Pancreas (tissue), 10 donors: ENCODE measurements around the gene SAYSD1. TPM values are rescaled to one million over a fixed set of nuclear protein-coding genes. Genes with fewer than 3 reads are reported as not detected.
A peak's percentile ranks its signal among the peaks of the same experiment; 100 is the strongest.

Experiments used
- ATAC-seq, 4 donors: fragments of 200-7000 bp; cut with Tn5 transposase; one replicate each; pipeline versions ENCODE4 v1.8.0 to v1.9.1; 2020; ENCODE audit warnings: mild to moderate bottlenecking in 4 of 4, moderate library complexity in 4 of 4
- DNase-seq, 6 donors: peaks; one replicate each; pipeline ENCODE4 v3.0.0-alpha.2; 2020
- FAIRE-seq: peaks from 2 replicates; lab custom pipeline; 2012; peaks lifted over from hg19 to GRCh38; lab: Jason Lieb, UNC
- H3K27ac ChIP-seq, 4 donors: fragments of 200-600 bp; sonication (generic); 1 replicate in 3 of 4; 2 replicates in 1 of 4; pipeline versions ENCODE4 v1.5.0 to v1.8.0; 2020
- H3K27me3 ChIP-seq, 4 donors: fragments of 200-600 bp; one replicate each; pipeline ENCODE4 v1.8.0; 2021
- H3K36me3 ChIP-seq, 3 donors: fragments of 200-600 bp; sonication (generic) in 1 of 3; one replicate each; pipeline versions ENCODE4 v1.5.0 to v1.8.0; 2020 to 2021
- H3K4me1 ChIP-seq, 3 donors: fragments of 200-600 bp; one replicate each; pipeline ENCODE4 v1.8.0; 2021
- H3K4me3 ChIP-seq, 4 donors: fragments of 200-600 bp; sonication (generic) in 2 of 4; one replicate each; pipeline versions ENCODE4 v1.5.0 to v1.8.0; 2020 to 2021
- H3K9me3 ChIP-seq, 4 donors: fragments of 200-600 bp; one replicate each; pipeline ENCODE4 v1.8.0; 2021
- WGBS, 2 donors: extraction: QIAGEN DNeasy Blood & Tissue Kit; methylation state at CpG; one replicate each; pipeline ENCODE4 v1.1.7; 2013; 5-methylcytosine and 5-hydroxymethylcytosine counted together
- intact Hi-C, 3 donors: fragments of 100-400 bp; cut with DNase I; formaldehyde crosslinking; loops; one replicate each; pipeline versions ENCODE4 v1.11.1 to v1.14.2; 2022
- polyA plus RNA-seq, 2 donors: library from polyadenylated mRNA; stranded (reverse); fragments of 200-250 nt; gene quantifications; one replicate each; pipeline ENCODE4 v1.2.3, GENCODE V29; 2013
- total RNA-seq, 6 donors: library from RNA; stranded (reverse); fragmentation: NEBNext Ultra II Directional in 4 of 6; extraction: Animal tissue kit (Norgen Biotek cat#: 25700) in 4 of 6; gene quantifications; one replicate each; pipeline versions ENCODE4 v1.2.1 to v1.2.4, GENCODE V29; 2021 to 2023
- TF ChIP-seq, protein P1 (sequence below), 4 donors: fragments of 200-600 bp; sonication (generic) in 3 of 4; IDR thresholded peaks; one replicate each; pipeline versions ENCODE4 v1.5.0 to v1.8.0; 2021; ENCODE audit warnings: antibody characterized with exemption in 4 of 4
- donor health status: healthy with polysubstance abuse.
- donor health status: DM: no; HTN: no; CAD: no; lungs with moderate emphysema.
- donor health status: DM: no; HTN: no; CAD: no.
- donor health status: control.
- donor health status: control.
- donor health status: Bipolar disorder and iron deficiency.
- donor health status: DM: yes; HTN: yes; CAD: no.
- donor health status: DM: no; HTN: no; CAD: no.
- donor health status: DM: no; HTN: no; CAD: no.
- donor health status: DM: yes; HTN: yes; CAD: no.

SAYSD1 gene
- total and polyA plus RNA-seq, 8 donors = 5.8 to 12.4 (median 8.7) TPM

DNA sequence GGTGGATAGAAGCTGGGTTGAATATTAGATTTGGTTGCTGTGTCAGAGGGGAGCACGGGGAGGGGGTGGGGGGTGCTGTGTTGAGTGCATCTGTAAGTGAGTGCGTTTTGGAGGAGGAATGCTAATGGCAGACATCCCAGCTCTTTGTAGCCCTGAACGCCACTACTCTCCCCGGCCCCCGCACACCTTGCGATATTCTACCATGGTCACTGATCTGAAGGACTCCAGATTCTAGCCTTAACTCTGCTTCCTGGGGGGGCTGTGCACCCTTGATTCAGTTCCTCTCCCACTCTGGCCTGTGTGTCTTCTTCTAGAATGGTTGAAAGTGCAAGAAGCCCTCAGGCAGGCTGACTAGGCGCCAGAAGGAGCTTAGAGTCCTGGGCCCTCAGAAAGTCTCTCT lies 59.3 kb downstream of the SAYSD1 start:
- ATAC-seq (no peak), DNase-seq (no peak), FAIRE-seq (no peak)
- Histone ChIP-seq H3K4me1 (peaks cover 0 to 11% (median 6%) of the 10 kb centered on the region in 3 donors), H3K4me3 (no peak overlapping the region), H3K27me3 (no peaks in the 10 kb centered on the region), H3K27ac (no peak overlapping the region), H3K9me3 (no peaks in the 10 kb centered on the region), H3K36me3 (no peaks in the 10 kb centered on the region)
- TF ChIP-seq, protein P1, sequence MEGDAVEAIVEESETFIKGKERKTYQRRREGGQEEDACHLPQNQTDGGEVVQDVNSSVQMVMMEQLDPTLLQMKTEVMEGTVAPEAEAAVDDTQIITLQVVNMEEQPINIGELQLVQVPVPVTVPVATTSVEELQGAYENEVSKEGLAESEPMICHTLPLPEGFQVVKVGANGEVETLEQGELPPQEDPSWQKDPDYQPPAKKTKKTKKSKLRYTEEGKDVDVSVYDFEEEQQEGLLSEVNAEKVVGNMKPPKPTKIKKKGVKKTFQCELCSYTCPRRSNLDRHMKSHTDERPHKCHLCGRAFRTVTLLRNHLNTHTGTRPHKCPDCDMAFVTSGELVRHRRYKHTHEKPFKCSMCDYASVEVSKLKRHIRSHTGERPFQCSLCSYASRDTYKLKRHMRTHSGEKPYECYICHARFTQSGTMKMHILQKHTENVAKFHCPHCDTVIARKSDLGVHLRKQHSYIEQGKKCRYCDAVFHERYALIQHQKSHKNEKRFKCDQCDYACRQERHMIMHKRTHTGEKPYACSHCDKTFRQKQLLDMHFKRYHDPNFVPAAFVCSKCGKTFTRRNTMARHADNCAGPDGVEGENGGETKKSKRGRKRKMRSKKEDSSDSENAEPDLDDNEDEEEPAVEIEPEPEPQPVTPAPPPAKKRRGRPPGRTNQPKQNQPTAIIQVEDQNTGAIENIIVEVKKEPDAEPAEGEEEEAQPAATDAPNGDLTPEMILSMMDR (IDR thresholded peaks at IDR 0.05) = no peak
- intact Hi-C loops = no loop called here
- 89 to 95% methylated on average over 7 of the region's 7 CpGs for WGBS, 2 donors

DNA sequence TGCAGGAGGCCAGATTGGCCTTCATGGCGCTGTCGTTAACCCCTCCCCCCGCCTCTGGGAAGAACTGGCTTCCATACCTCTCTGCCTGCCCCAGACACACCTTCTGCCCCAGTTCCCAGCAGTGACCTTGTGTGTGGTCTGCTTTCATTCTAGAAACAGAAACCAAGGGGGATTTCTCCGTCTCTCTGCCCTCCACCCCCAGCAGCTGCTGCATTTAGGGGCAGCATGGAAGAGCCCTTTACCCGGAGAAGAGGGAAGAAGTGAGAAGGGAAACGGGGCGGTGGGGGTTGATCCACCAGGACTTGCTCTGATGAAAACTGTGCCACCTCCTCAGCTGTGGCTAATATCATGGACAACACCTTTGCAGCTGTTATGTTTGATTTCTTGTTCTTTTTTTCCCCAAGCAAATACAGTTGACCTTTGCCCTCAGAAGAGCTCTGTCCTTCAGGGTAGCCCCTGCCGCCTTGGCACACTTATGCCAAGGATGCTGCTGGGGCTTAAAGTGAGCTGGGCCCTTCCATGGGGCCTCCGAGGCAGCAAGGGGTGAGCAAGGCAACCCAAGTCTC lies 60.3 kb downstream of the SAYSD1 start:
- DNase-seq = peak in 5 of 6 donors; percentile 74 to 90 (median 82)
- 33 to 35% methylated on average over 9 of the region's 9 CpGs for WGBS, 2 donors
- peak overlapping the region; percentile 54 to 84 (median 81) for H3K27ac ChIP-seq

More for the DNA sequence above, 60.3 kb downstream of the SAYSD1 start:
- Histone ChIP-seq H3K4me1 (peaks cover 0 to 11% (median 6%) of the 10 kb centered on the region in 3 donors), H3K4me3 (peak overlapping the region in 2 of 4 donors; percentile 7 to 16), H3K36me3 (no peaks in the 10 kb centered on the region), H3K9me3 (no peaks in the 10 kb centered on the region), H3K27me3 (no peaks in the 10 kb centered on the region)
- ATAC-seq = peak; percentile 85 to 93 (median 88)
- FAIRE-seq = no peak
- intact Hi-C loops = no loop called here
- TF ChIP-seq, protein P1 (IDR thresholded peaks at IDR 0.05) = no peak

Other genes with a start within 250 kb of the SAYSD1 start
- gene GLP1R, start 66.4 kb downstream of the SAYSD1 start, total RNA-seq = 1 to 10 TPM; 4.3 to 9.7 (median 7.6) TPM
- 1 to 10 TPM; 3.4 TPM for gene GLP1R, start 66.4 kb downstream of the SAYSD1 start, polyA plus RNA-seq
- gene KCNK5, start 114.3 kb upstream of the SAYSD1 start, total RNA-seq = 10 to 100 TPM; 10.8 to 32.4 (median 18.7) TPM
- gene KCNK5, start 114.3 kb upstream of the SAYSD1 start, polyA plus RNA-seq = 10 to 100 TPM; 20.5 to 30.8 TPM
- gene KCNK17, start 199.2 kb upstream of the SAYSD1 start, total RNA-seq = 1 to 10 TPM in 4 of 6 donors, under 1 TPM in 2; 0.84 to 2.6 (median 1.0) TPM
- 10 to 100 TPM in 1 of 2 donors, 1 to 10 TPM in 1; 3.7 to 44.0 TPM for gene KCNK17, start 199.2 kb upstream of the SAYSD1 start, polyA plus RNA-seq
- 10 to 100 TPM in 1 of 6 donors, 1 to 10 TPM in 5; 1.7 to 12.7 (median 4.3) TPM for gene KCNK16, start 207.5 kb upstream of the SAYSD1 start, total RNA-seq
- gene KCNK16, start 207.5 kb upstream of the SAYSD1 start, polyA plus RNA-seq = 100 to 1,000 TPM in 1 of 2 donors, 10 to 100 TPM in 1; 18.7 to 121 TPM